GM19452 (cell line): ENCODE data around the gene ABR.

Experiments
- ATAC-seq: cut with Tn5 transposase; IDR thresholded peaks from one replicate; pipeline ENCODE4 v1.9.1; 2021; ENCODE audit not compliant: unreplicated experiment

Gene ABR

GRCh38 chr17:968812-969730 lies 210.7 kb downstream of the ABR start:
- no peak for ATAC-seq

GRCh38 chr17:967122-967521 lies 212.7 kb downstream of the ABR start:
- ATAC-seq, result no peak

GRCh38 chr17:965311-965989 lies 214.3 kb downstream of the ABR start:
- ATAC-seq, result no peak

- ATAC-seq, result no peak
These were observed 214.9 kb downstream of the ABR start for GRCh38 chr17:964876-965275.

GRCh38 chr17:962670-963069 lies 217.1 kb downstream of the ABR start:
- no peak for ATAC-seq

- no peak for ATAC-seq
These were observed 217.6 kb downstream of the ABR start for GRCh38 chr17:962166-962565.

- no peak for ATAC-seq
These were observed 220.9 kb downstream of the ABR start for GRCh38 chr17:958712-959451.

GRCh38 chr17:957856-958421 lies 221.8 kb downstream of the ABR start:
- no peak for ATAC-seq

GRCh38 chr17:956905-957304 lies 222.9 kb downstream of the ABR start:
- no peak for ATAC-seq

- ATAC-seq, result no peak
These were observed 225.2 kb downstream of the ABR start for GRCh38 chr17:954431-955164.

GRCh38 chr17:953767-954166 lies 226.0 kb downstream of the ABR start:
- ATAC-seq, result no peak
